Thyroid gland (tissue), 4 donors: ENCODE data around the gene GLYAT. TPM values are rescaled to one million over a fixed set of nuclear protein-coding genes. Genes with fewer than 3 reads are reported as not detected.

ENCODE experiments used
- DNase-seq, 2 donors: peaks; one replicate each; pipeline ENCODE4 v3.0.0-alpha.2; 2019
- H3K27ac ChIP-seq, 3 donors: fragments of 200-600 bp; sonication (generic); 1 replicate in 2 of 3; 2 replicates in 1 of 3; pipeline ENCODE4 v1.5.1; 2016 to 2019; ENCODE audit warnings: mild to moderate bottlenecking in 1 of 3, moderate library complexity in 1 of 3
- H3K27me3 ChIP-seq: fragments of 200-600 bp; sonication (generic); one replicate; pipeline ENCODE4 v1.5.1; 2019
- H3K36me3 ChIP-seq, 2 donors: fragments of 200-600 bp; sonication (generic); one replicate each; pipeline ENCODE4 v1.5.1; 2016 to 2019
- H3K4me1 ChIP-seq, 2 donors: fragments of 200-600 bp; sonication (generic); one replicate each; pipeline ENCODE4 v1.5.1; 2017 to 2019
- H3K4me3 ChIP-seq, 3 donors: fragments of 200-600 bp; sonication (generic); replicated peaks in 1 of 3; 1 replicate in 2 of 3; 2 replicates in 1 of 3; pipeline ENCODE4 v1.5.1; 2016; ENCODE audit warnings: mild to moderate bottlenecking in 1 of 3
- H3K9me3 ChIP-seq: fragments of 200-600 bp; sonication (generic); one replicate; pipeline ENCODE4 v1.5.1; 2017
- CTCF ChIP-seq, 6 experiments: fragments of 200-600 bp in 3 of 6; fragments of 450-650 bp in 3 of 6; sonication (generic) in 3 of 6; IDR thresholded peaks; one replicate each; pipeline ENCODE4 v1.5.1; 2016 to 2019; ENCODE audit warnings: antibody characterized with exemption in 6 of 6, mild to moderate bottlenecking in 2 of 6, inconsistent platforms in 1 of 6, moderate library complexity in 1 of 6
- POLR2A ChIP-seq, 2 donors: fragments of 450-650 bp; IDR thresholded peaks; one replicate each; pipeline ENCODE4 v1.6.1; 2017; ENCODE audit warnings: antibody characterized with exemption in 2 of 2, mild to moderate bottlenecking in 2 of 2, moderate library complexity in 1 of 2
- WGBS, 2 donors: methylation state at CpG; one replicate each; pipeline ENCODE4 v1.1.5; 2017; 5-methylcytosine and 5-hydroxymethylcytosine counted together
- intact Hi-C: fragments of 100-400 bp; cut with DNase I; formaldehyde crosslinking; loops from one replicate; pipeline ENCODE4 v1.15.1; 2023
- total RNA-seq, 4 donors: library from RNA; depleted of rRNA; stranded (reverse); fragments of >200 nt; gene quantifications; one replicate each; pipeline ENCODE4 v1.2.3, GENCODE V29; 2016

The GLYAT gene
- total RNA-seq, 4 donors from 2014 or later: not detected

GRCh38 chr11:58676563-58677135 is 55.1 kb downstream of the GLYAT start:
- TF ChIP-seq CTCF (IDR thresholded peaks at IDR 0.05): no peak
- Histone ChIP-seq H3K4me1 (no peaks in the 10 kb centered on the region), H3K4me3 (no peak overlapping the region), H3K27me3 (no peaks in the 10 kb centered on the region), H3K9me3 (no peaks in the 10 kb centered on the region), H3K27ac (no peak overlapping the region), H3K36me3 (no peaks in the 10 kb centered on the region)
- intact Hi-C loops: loop anchor here (10.0 kb wide), 1 partner anchor 112 kb away; no protein-coding TSS in a partner anchor
- WGBS, 2 donors: 61 to 72% methylated on average over 1 of the region's 1 CpG
- no peak for DNase-seq

GRCh38 chr11:58675334-58676155 is 56.2 kb downstream of the GLYAT start:
- TF ChIP-seq CTCF (IDR thresholded peaks at IDR 0.05) (peak; percentile 75 to 97 (median 78)), POLR2A (IDR thresholded peaks at IDR 0.05) (no peak)
- Histone ChIP-seq H3K4me1 (no peaks in the 10 kb centered on the region), H3K4me3 (no peak overlapping the region), H3K27me3 (no peaks in the 10 kb centered on the region), H3K27ac (no peak overlapping the region), H3K9me3 (no peaks in the 10 kb centered on the region), H3K36me3 (no peaks in the 10 kb centered on the region)
- WGBS, 2 donors: 36 to 37% methylated on average over 13 of the region's 13 CpGs
- intact Hi-C loops: loop anchor here (10.0 kb wide), 1 partner anchor 111 kb away; no protein-coding TSS in a partner anchor
- peak; percentile 79 to 85 for DNase-seq

- intact Hi-C loops: loop anchor here (10.0 kb wide), 1 partner anchor 110 kb away; no protein-coding TSS in a partner anchor
- Histone ChIP-seq H3K4me1 (no peaks in the 10 kb centered on the region), H3K36me3 (no peaks in the 10 kb centered on the region), H3K4me3 (no peak overlapping the region), H3K9me3 (no peaks in the 10 kb centered on the region), H3K27ac (no peak overlapping the region), H3K27me3 (no peaks in the 10 kb centered on the region)
- TF ChIP-seq POLR2A (IDR thresholded peaks at IDR 0.05): no peak
- no peak for TF ChIP-seq CTCF (IDR thresholded peaks at IDR 0.05)
- 64 to 89% methylated on average over 12 of the region's 12 CpGs for WGBS, 2 donors
- DNase-seq: peak in 1 of 2 donors; percentile 8
These were observed 57.1 kb downstream of the GLYAT start for GRCh38 chr11:58674609-58675008.

GRCh38 chr11:58671983-58672633 is 59.6 kb downstream of the GLYAT start:
- Histone ChIP-seq H3K36me3 (no peaks in the 10 kb centered on the region), H3K27ac (no peak overlapping the region), H3K4me3 (no peak overlapping the region), H3K27me3 (no peaks in the 10 kb centered on the region), H3K9me3 (no peaks in the 10 kb centered on the region), H3K4me1 (no peaks in the 10 kb centered on the region)
- no peak for DNase-seq
- TF ChIP-seq CTCF (IDR thresholded peaks at IDR 0.05) (no peak), POLR2A (IDR thresholded peaks at IDR 0.05) (no peak)
- 77 to 83% methylated on average over 6 of the region's 6 CpGs for WGBS, 2 donors
- intact Hi-C loops: loop anchor here (10.0 kb wide), 1 partner anchor 107 kb away; no protein-coding TSS in a partner anchor
